Astrocyte (in vitro differentiated cells and primary cell): ENCODE measurements around the gene TNFAIP1. TPM values are rescaled to one million over a fixed set of nuclear protein-coding genes. Genes with fewer than 3 reads are reported as not detected.

Experiments
- DNase-seq: peaks from one replicate; pipeline ENCODE4 v3.0.0-alpha.2; 2010; ENCODE audit warnings: low read depth
- FAIRE-seq: peaks from 2 replicates; lab custom pipeline; 2011; peaks lifted over from hg19 to GRCh38; lab: Jason Lieb, UNC
- H2AFZ ChIP-seq: 2 replicates; pipeline ENCODE4 v1.6.0; 2012; ENCODE audit warnings: low read depth, low read length, inconsistent platforms
- H3K27ac ChIP-seq: 2 replicates; pipeline ENCODE4 v1.5.1; 2011; ENCODE audit warnings: low read depth, low read length, inconsistent platforms
- H3K27me3 ChIP-seq: 2 replicates; pipeline ENCODE4 v1.6.0; 2011; ENCODE audit warnings: low read length, inconsistent platforms; ENCODE audit not compliant: insufficient read depth
- H3K36me3 ChIP-seq: 2 replicates; pipeline ENCODE4 v1.5.1; 2011; ENCODE audit warnings: low read length, inconsistent platforms; ENCODE audit not compliant: insufficient read depth
- H3K4me1 ChIP-seq: 2 replicates; pipeline ENCODE4 v1.5.1; 2011; ENCODE audit warnings: low read length, inconsistent platforms; ENCODE audit not compliant: insufficient read depth
- H3K4me2 ChIP-seq: 2 replicates; pipeline ENCODE4 v1.6.0; 2012; ENCODE audit warnings: low read length, inconsistent platforms
- H3K4me3 ChIP-seq: 2 replicates; pipeline ENCODE4 v1.5.1; 2011; ENCODE audit warnings: low read depth, mild to moderate bottlenecking, low read length, inconsistent platforms; ENCODE audit not compliant: insufficient read depth
- H3K79me2 ChIP-seq: 2 replicates; pipeline ENCODE4 v1.6.0; 2012; ENCODE audit warnings: mild to moderate bottlenecking, low read length, inconsistent platforms; ENCODE audit not compliant: insufficient read depth
- H3K9ac ChIP-seq: 2 replicates; pipeline ENCODE4 v1.6.0; 2012; ENCODE audit warnings: mild to moderate bottlenecking, low read length, inconsistent platforms
- H3K9me3 ChIP-seq: 2 replicates; pipeline ENCODE4 v1.5.1; 2012; ENCODE audit warnings: low read depth, mild to moderate bottlenecking, low read length, inconsistent platforms; ENCODE audit not compliant: insufficient read depth
- H4K20me1 ChIP-seq: 2 replicates; pipeline ENCODE4 v1.6.0; 2012; ENCODE audit warnings: low read length, inconsistent platforms; ENCODE audit not compliant: insufficient read depth
- H3K27ac Mint-ChIP-seq: one replicate; pipeline ENCODE4 v1.8.0; 2021; ENCODE audit warnings: mild to moderate bottlenecking, mixed read lengths; ENCODE audit not compliant: unreplicated experiment
- H3K27me3 Mint-ChIP-seq: one replicate; pipeline ENCODE4 v1.8.0; 2021; ENCODE audit warnings: low read depth, mixed read lengths; ENCODE audit not compliant: unreplicated experiment
- H3K36me3 Mint-ChIP-seq: one replicate; pipeline ENCODE4 v1.8.0; 2021; ENCODE audit warnings: low read depth, mixed read lengths; ENCODE audit not compliant: unreplicated experiment
- H3K4me1 Mint-ChIP-seq: one replicate; pipeline ENCODE4 v1.8.0; 2021; ENCODE audit warnings: low read depth, mixed read lengths; ENCODE audit not compliant: unreplicated experiment
- H3K4me3 Mint-ChIP-seq: one replicate; pipeline ENCODE4 v1.8.0; 2021; ENCODE audit warnings: mild to moderate bottlenecking, moderate library complexity, mixed read lengths; ENCODE audit not compliant: unreplicated experiment
- H3K9me3 Mint-ChIP-seq: one replicate; pipeline ENCODE4 v1.8.0; 2021; ENCODE audit warnings: mild to moderate bottlenecking, mixed read lengths; ENCODE audit not compliant: unreplicated experiment
- CTCF ChIP-seq: IDR thresholded peaks from 2 replicates; pipeline ENCODE4 v1.5.1; 2011; ENCODE audit warnings: low read depth, mild to moderate bottlenecking, inconsistent platforms, low read length, moderate library complexity; ENCODE audit not compliant: insufficient read depth
- EZH2 ChIP-seq: IDR thresholded peaks from 2 replicates; pipeline ENCODE4 v1.6.1; 2012; ENCODE audit warnings: mild to moderate bottlenecking, low read length, inconsistent platforms; ENCODE audit not compliant: insufficient read depth
- total RNA-seq: library from RNA; stranded (reverse); gene quantifications from 2 replicates; pipeline ENCODE4 v1.2.1, GENCODE V29; 2021

Gene TNFAIP1
- total RNA-seq, 1 donor from 2014 or later: 100 TPM

- Mint-ChIP-seq H3K9me3 (no peaks in the 10 kb centered on the region), H3K4me3 (no peak overlapping the region)
These were observed 32.2 kb downstream of the TNFAIP1 start for GRCh38 chr17:28367641-28368305.

GRCh38 chr17:28368306-28368831, 32.8 kb downstream of the TNFAIP1 start:
- Mint-ChIP-seq H3K36me3 (peaks cover 3% of the 10 kb centered on the region), H3K4me3 (no peak overlapping the region), H3K9me3 (no peaks in the 10 kb centered on the region), H3K4me1 (peaks cover 12% of the 10 kb centered on the region), H3K27me3 (peaks cover 3% of the 10 kb centered on the region), H3K27ac (no peak overlapping the region)
- Histone ChIP-seq H3K36me3 (no peaks in the 10 kb centered on the region), H3K4me3 (no peak overlapping the region), H3K79me2 (peaks cover 6% of the 10 kb centered on the region), H2AFZ (no peak overlapping the region), H3K4me1 (peaks cover 21% of the 10 kb centered on the region), H4K20me1 (peaks cover 12% of the 10 kb centered on the region), H3K27ac (no peak overlapping the region), H3K9me3 (no peaks in the 10 kb centered on the region), H3K27me3 (no peaks in the 10 kb centered on the region), H3K4me2 (no peak overlapping the region), H3K9ac (no peak overlapping the region)
- DNase-seq: no peak
- no peak for TF ChIP-seq EZH2
- no peak for TF ChIP-seq CTCF
- no peak for FAIRE-seq

More at GRCh38 chr17:28367641-28368305, 32.2 kb downstream of the TNFAIP1 start:
- Mint-ChIP-seq H3K27me3 (no peaks in the 10 kb centered on the region), H3K36me3 (peaks cover 3% of the 10 kb centered on the region), H3K4me1 (peaks cover 11% of the 10 kb centered on the region), H3K27ac (no peak overlapping the region)
- H3K4me1 ChIP-seq: peaks cover 16% of the 10 kb centered on the region
- H4K20me1 ChIP-seq: peaks cover 6% of the 10 kb centered on the region
- H3K36me3 ChIP-seq: peaks cover under 1% of the 10 kb centered on the region
- FAIRE-seq (no peak), DNase-seq (no peak)
- H3K4me3 ChIP-seq: no peak overlapping the region
- no peak overlapping the region for H2AFZ ChIP-seq
- H3K27ac ChIP-seq: no peak overlapping the region
- H3K4me2 ChIP-seq: no peak overlapping the region
- no peaks in the 10 kb centered on the region for H3K9me3 ChIP-seq
- no peak for TF ChIP-seq CTCF
- no peak for TF ChIP-seq EZH2
- no peak overlapping the region for H3K9ac ChIP-seq
- H3K79me2 ChIP-seq: peaks cover under 1% of the 10 kb centered on the region
- H3K27me3 ChIP-seq: no peaks in the 10 kb centered on the region
